GM13976 (cell line): ENCODE data around the gene COL4A1.

Source experiments
- DNase-seq: peaks from one replicate; pipeline ENCODE4 v3.0.0; 2012; ENCODE audit warnings: low spot score
- in situ Hi-C: fragments of 300-500 bp; cut with MboI; formaldehyde crosslinking; loops from one replicate; pipeline ENCODE4 v1.12.0; 2022; ENCODE audit warnings: low sequenced_read_pairs, mixed read lengths, inconsistent platforms; ENCODE audit not compliant: unreplicated experiment
- TF ChIP-seq, protein P1 (sequence below): IDR thresholded peaks from 2 replicates; pipeline ENCODE4 v1.5.1; 2012; ENCODE audit warnings: borderline replicate concordance, mild to moderate bottlenecking; ENCODE audit not compliant: insufficient read depth; ENCODE audit errors: extremely low read depth, missing control alignments, control extremely low read depth

The COL4A1 gene

DNA sequence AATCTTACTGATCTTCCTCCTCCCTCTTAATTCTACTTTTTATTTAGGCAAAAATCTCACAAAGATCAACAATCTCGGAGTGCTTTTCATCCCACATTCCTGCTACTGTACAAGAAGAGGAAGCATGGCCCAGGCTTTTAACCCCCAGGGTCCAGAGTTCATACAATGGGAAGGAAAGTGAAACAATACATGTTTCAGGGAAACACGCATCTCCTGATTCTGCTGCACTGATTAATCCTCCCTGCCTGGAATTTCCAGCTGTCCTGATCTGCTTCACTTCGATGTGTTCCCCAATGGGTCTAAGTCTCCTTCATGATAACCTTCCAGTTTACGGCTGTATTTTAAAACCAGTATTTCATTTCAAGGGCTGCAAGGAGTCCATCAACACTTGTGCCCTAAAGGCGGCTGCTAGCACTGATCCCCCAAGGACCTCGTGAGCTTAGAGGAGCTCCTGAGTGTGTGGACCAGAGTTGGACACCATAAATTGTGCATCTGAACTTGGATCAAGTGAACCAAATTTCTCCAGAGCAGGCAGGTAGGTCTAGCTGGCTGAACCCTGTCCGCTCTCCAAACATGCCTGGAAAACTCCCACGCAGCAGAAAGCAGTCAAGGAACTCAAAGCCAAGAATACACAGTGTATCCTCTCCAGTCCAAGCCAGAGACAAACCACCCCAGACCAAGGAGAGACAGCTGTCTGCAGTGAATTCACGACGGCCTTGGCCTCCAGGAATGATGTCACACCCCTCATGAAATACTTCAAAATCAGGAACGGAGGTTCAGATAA is 44.3 kb downstream of the COL4A1 start:
- DNase-seq: no peak
- TF ChIP-seq, protein P1, sequence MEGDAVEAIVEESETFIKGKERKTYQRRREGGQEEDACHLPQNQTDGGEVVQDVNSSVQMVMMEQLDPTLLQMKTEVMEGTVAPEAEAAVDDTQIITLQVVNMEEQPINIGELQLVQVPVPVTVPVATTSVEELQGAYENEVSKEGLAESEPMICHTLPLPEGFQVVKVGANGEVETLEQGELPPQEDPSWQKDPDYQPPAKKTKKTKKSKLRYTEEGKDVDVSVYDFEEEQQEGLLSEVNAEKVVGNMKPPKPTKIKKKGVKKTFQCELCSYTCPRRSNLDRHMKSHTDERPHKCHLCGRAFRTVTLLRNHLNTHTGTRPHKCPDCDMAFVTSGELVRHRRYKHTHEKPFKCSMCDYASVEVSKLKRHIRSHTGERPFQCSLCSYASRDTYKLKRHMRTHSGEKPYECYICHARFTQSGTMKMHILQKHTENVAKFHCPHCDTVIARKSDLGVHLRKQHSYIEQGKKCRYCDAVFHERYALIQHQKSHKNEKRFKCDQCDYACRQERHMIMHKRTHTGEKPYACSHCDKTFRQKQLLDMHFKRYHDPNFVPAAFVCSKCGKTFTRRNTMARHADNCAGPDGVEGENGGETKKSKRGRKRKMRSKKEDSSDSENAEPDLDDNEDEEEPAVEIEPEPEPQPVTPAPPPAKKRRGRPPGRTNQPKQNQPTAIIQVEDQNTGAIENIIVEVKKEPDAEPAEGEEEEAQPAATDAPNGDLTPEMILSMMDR: no peak
- in situ Hi-C loops: no loop called here

DNA sequence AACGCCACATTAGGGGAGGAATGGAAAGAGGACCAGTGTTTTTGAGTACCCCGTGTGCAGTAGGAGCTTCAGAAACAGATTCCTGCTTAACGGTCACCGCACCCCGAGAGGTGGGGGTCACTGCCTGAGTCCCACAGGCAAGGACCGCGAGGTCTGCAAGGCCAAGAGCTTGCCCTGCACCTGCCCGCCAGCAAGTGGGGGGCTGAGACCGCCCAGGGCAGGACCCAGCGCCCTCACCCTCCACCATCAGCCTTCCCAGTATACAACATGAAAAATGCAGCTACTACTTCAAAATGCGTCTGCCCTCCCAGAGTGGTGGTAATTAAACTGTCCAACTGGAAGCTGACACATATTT is 44.9 kb downstream of the COL4A1 start:
- DNase-seq: no peak
- TF ChIP-seq, protein P1: no peak
- in situ Hi-C loops: no loop called here

DNA sequence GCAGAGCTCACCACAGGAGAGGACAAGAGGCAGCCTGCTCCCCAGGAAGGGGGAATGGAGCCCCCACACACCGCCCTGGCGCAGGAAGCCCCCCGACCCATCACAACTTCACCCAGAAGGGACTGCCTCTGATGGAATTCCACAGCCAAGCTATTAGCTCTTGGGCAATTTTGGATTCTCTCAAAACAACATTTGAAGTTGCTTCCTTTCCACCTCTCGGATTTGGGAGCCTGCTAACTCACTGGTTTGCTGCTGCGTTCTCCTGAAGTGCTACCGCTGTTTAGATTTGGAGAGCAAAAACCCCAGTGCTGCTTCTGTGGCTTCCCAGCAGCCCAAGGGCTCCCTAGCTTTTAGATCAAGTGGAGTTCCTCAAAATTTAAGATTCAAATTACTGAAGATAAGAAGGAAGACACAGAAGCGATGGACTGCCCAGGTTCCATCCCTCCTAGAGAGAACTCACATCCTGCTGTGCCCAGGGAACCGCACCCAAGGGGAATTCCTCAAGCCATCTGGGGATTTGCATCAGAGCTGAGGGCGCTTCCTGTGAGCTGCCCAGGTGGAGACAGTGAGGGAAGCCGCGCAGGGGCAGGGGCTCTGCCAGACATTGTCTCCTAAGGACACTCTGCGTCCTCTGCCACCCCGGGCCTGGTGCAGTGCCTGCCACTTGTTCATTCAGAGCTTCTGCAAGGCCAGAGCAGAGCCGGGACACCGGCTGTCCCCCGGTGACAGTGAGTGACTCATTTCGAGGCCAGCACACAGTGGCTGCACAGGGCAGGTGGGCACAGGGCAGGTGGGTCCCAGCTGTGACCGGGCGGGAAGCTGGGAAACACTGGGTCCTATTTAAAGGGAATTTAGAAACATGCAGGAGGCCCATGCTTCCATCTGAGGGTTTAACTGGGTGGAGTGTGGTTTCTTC is 45.5 kb downstream of the COL4A1 start:
- no peak for DNase-seq
- TF ChIP-seq, protein P1: no peak
- in situ Hi-C loops: no loop called here

DNA sequence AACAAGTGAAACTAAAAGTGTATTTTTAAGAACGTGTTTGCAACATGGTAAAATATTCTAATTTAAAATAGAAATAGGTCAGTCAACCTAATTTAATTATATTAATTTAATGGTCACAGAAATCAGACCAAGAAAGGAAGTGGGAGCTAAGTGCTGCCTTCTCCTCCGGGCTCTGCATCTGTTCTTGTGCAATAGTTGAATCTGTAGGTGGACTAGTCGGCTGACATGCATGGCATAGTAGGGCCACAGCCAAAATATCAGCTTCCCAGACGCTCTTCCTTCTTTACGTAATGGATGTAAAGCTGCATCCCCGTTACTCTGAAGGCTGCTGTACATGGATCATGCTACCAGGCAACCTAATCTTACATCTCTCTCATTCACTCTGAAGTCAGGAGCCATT is 47.3 kb downstream of the COL4A1 start:
- in situ Hi-C loops: no loop called here
- no peak for DNase-seq

DNA sequence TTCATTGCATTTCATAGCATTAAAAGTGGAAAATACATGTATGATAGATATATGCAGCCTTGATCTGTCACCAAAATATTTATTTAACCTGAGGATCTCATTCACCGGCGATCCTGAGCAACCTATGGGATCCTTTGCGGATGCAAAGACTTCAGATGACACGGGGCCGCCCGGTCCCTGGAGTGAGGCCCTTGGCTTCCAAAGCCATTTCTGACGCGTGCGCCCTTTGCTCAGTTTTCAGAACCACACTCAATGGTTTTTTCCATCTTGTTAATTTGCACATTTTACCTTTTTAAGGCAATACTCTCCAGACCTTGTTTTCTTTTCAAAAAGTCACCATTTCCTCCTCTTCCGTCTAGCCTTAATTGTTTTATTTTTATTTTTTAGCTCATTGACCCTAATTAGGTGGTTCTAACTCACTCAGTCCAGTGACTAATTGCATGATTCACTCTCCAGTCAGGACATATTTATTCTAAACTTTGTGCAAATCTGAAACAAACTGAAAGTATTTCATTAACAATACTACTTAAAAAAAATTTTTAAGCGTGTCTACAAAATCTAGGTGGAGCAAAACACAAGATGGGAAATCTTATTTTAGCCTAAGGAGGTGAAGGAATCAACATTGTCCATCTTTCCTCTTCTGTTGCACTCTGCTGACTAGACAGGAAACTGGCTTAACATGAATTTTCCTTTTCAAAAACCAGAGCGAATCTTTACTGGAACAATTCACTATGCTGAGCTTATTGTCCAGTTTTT is 47.9 kb downstream of the COL4A1 start:
- no peak for DNase-seq
- in situ Hi-C loops: no loop called here
- TF ChIP-seq, protein P1: no peak

More for the DNA sequence above, 47.3 kb downstream of the COL4A1 start:
- TF ChIP-seq, protein P1: no peak

DNA sequence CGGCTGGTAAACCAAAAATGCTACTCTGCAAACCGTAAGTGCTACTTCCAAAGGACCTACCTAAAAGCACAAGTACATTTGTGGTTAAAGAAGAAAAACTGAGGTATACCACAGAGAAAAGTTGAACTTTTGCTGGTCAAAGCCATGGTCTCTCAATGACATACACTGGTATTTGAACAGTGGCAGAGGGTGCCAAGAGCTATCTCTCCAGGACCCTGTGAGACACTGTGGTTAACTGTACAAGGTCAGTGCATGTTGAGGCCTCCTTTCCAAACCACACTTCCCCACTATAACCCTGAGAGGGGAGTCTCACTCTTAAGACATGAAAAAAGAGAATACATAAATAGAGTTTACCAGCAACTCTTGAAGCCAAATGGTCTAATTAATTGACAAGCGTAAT is 49.5 kb downstream of the COL4A1 start:
- in situ Hi-C loops: no loop called here
- no peak for DNase-seq
- TF ChIP-seq, protein P1: no peak
